GM21423 (cell line): Measurements from ENCODE around the gene MTERF1.

Source experiments
- ATAC-seq: cut with Tn5 transposase; IDR thresholded peaks from one replicate; pipeline ENCODE4 v1.9.1; 2021; ENCODE audit warnings: mild to moderate bottlenecking, moderate library complexity; ENCODE audit not compliant: unreplicated experiment

The MTERF1 gene

DNA sequence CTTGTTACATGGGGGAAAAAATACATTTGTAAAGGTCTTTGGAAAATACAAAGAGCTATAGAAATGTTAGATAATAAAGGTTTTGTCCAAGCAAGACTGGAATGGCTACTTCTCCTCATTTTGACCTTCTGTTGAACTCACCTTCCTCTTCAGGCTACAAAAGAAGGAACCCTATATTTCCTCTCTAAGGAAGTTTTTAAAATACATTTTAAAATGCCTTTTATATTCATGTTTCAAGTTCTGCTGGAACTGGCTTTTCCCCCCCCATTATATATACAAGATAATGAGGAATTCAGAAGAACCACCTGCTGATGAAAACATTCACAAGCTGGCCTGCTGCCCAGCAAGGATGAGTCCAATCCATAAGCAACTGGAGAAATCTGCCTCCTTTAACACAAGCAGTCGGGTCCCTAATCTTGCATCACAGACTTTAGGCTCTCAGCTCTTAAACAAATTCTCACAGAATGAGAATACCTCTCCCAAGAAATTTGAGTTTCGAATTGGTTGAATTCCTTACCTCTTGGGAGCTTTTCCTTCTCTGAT, 44.6 kb downstream of the MTERF1 start:
- ATAC-seq: no peak

DNA sequence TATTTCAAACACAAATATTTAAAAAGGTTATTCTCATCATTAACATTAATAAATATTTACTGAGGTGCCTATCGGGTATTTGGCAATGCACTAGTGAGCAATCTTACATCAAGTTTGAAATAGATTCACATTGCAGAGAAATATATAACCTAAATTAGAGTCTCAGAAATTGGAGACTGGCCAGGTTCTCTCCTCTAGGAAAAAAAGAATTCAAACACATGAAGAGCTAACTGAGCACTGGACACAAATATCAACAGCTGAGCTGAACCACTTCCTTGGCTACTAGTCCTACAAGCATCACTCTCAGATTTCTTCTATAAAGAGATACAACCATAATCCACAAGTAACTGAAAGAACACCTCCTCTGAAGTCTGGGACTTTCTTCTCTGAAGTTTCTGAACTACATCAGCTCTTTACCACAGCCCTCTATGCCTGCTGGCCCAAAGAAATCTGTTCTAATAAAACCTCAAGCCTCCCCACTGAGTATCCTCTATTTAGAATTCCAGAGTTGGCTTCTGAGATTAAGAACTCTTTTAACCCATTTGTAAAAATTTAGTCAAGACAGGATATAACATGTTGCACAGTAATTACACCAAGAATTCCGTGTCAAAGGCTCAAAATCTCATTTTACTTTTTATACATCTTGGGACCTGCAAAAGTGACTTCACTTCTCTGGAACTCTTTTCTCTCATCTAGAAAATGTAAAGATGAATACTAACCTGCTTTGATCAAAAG, 45.2 kb downstream of the MTERF1 start:
- no peak for ATAC-seq

DNA sequence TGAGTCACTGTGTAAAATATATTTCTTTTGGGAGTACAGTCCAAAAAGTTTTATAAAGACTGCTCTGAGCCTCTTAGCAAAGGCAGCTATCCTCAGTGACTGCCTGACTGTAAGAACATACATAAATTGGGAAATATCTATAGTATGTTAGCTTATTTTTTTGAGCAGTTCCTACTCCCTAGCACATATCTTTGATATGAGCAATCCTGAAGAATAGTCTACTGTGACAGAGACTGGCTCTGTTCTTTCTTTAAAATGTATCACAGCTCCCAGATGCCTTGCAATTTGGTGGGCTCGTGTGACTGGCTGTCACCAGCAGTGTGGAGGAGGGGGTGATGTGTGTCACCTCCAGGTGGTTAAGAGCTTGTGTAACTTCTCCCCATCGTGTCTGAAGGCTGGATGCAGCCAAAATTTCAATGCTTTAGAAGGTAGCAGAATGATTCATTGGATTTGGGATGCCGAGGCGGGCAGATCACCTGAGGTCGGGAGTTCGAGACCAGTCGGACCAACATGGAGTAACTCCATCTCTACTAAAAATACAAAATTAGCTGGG, 47.9 kb downstream of the MTERF1 start:
- ATAC-seq: no peak

DNA sequence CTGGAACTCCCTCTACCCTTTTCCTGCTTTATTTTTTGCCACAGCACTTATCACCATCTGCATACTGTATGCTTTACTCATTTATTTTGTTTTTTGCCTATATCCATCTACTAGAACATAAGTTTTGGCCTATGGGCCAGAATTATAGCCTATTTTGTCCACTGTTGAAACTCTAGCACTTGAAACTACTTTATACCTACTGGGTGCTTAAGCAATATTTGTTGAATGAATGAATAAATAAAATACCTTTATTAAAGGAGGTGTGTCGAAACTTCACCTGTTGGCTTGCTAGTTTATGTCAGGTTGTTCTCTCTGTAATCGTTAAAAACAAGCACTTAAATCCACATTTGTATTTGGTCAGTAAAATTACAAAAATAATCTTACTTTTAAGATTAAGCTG, 53.3 kb downstream of the MTERF1 start:
- no peak for ATAC-seq

DNA sequence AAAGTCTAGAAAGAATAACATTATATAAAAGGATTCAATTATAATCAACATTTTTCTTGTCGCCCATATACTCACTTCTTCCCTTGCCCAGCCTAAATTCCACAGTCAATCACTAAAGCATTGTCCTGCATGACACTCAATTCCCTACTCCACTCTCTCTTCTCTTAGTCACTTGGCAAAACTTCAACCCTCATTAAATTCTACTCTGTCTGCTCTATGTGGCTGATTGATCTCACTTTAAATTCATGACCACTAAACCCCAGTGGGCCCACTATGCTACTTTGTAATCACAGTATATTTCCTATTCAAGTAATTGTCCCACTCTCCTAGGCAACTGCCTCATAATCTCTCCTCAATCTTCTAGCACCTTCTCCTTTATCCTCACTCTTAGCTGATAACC, 54.1 kb downstream of the MTERF1 start:
- ATAC-seq: no peak

DNA sequence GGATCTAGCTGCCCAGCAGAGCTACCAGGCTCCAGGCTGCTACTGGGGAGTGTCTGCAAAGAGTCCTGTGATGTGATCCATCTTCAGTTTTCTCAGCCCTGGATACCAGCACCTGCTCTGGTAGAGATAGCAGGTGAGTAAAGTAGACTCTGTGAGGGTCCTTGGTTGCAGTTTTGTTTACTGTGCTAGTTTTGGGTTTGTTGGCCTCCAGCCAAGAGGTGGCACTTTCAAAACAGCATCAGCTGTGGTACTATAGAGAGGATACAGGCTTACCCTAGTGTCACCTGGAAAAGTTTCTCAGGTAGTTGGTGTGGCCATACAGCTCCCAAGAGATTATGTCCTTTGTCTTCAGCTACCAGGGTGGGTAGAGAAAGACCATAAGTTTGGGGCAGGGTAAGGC, 56.3 kb downstream of the MTERF1 start:
- ATAC-seq: no peak
